GM10248 (cell line): ENCODE data around the gene GPS1.
A peak's percentile ranks its signal among the peaks of the same experiment; 100 is the strongest.

Experiments used
- CTCF ChIA-PET: fragments of 300-600 bp; sonication (Branson Sonifier 250); formaldehyde crosslinking; extraction: SDS; loops from one replicate; lab custom pipeline; 2021; ENCODE audit warnings: antibody characterized with exemption; lab: Yijun Ruan, JAX
- POLR2A ChIA-PET: fragments of 350-650 bp; sonication (Branson Sonifier 250); formaldehyde crosslinking; extraction: SDS; loops from one replicate; lab custom pipeline; 2020; ENCODE audit warnings: antibody characterized with exemption; lab: Yijun Ruan, JAX
- DNase-seq: peaks from one replicate; pipeline ENCODE4 v3.0.0; 2012; ENCODE audit errors: extremely low spot score
- CTCF ChIP-seq: IDR thresholded peaks from 2 replicates; pipeline ENCODE4 v1.5.1; 2012; ENCODE audit warnings: mild to moderate bottlenecking, low read depth; ENCODE audit errors: extremely low read depth, missing control alignments, control extremely low read depth

The GPS1 gene

GRCh38 chr17:82029990-82030469 is 21.7 kb upstream of the GPS1 start:
- TF ChIP-seq CTCF = no peak
- CTCF ChIA-PET = interaction anchor here (0.9 to 9.3 kb wide), 39 partner anchors 10 to 524 kb away, joined by 3 to 87 read pairs (median 5); partner anchors contain the start of genes DCXR, GPS1, OGFOD3 and PYCR1
- DNase-seq = no peak
- POLR2A ChIA-PET = no interaction called here

- POLR2A ChIA-PET = interaction anchor here (0.5 to 0.6 kb wide), 2 partner anchors 105 to 202 kb away, joined by 3 to 4 read pairs; no protein-coding TSS in a partner anchor
- TF ChIP-seq CTCF = peak; percentile 96
- CTCF ChIA-PET = interaction anchor here (0.6 to 9.3 kb wide), 51 partner anchors 9 to 523 kb away, joined by 3 to 87 read pairs (median 4); partner anchors contain the start of genes CENPX, DCXR, FASN and GPS1
- DNase-seq = peak; percentile 86
Measured at GRCh38 chr17:82030470-82031302, 21.0 kb upstream of the GPS1 start.

- CTCF ChIA-PET = interaction anchor here (1.2 to 9.3 kb wide), 10 partner anchors 8 to 261 kb away, joined by 3 to 87 read pairs (median 6); partner anchors contain the start of genes CENPX, DCXR and SLC16A3
- TF ChIP-seq CTCF = no peak
- POLR2A ChIA-PET = interaction anchor here (0.5 kb wide), 1 partner anchor 105 kb away, joined by 3 read pairs; no protein-coding TSS in a partner anchor
- peak; percentile 68 for DNase-seq
Measured at GRCh38 chr17:82031303-82031884, 20.3 kb upstream of the GPS1 start, which contains the start of gene RAC3. Gene RAC3, plus strand, starts transcription at chr17:82031678. Its CDS starts 84 bp downstream, at chr17:82031762.

- POLR2A ChIA-PET = no interaction called here
- CTCF ChIA-PET = interaction anchor here (1.1 to 4.4 kb wide), 4 partner anchors 9 to 122 kb away, joined by 3 to 87 read pairs (median 12); partner anchors contain the start of gene LRRC45
- peak; percentile 67 for DNase-seq
- no peak for TF ChIP-seq CTCF
Measured at GRCh38 chr17:82031885-82032627, 19.6 kb upstream of the GPS1 start.

- CTCF ChIA-PET = interaction anchor here (1.1 to 1.6 kb wide), 2 partner anchors 10 to 121 kb away, joined by 3 to 4 read pairs; partner anchors contain the start of gene LRRC45
- TF ChIP-seq CTCF = no peak
- POLR2A ChIA-PET = no interaction called here
- DNase-seq = no peak
Measured at GRCh38 chr17:82033359-82034085, 18.2 kb upstream of the GPS1 start.
